GM12878 (cell line): ENCODE measurements around the gene YKT6. TPM values are rescaled to one million over a fixed set of nuclear protein-coding genes. Genes with fewer than 3 reads are reported as not detected.

Source experiments
- ATAC-seq: fragments of 200-7000 bp; cut with Tn5 transposase; 3 replicates; pipeline ENCODE4 v1.9.1; 2020; ENCODE audit warnings: mild to moderate bottlenecking, moderate library complexity
- BruUV-seq: library from RNA; stranded (reverse); fragments of 400-500 nt; replicated peaks from 2 replicates; lab custom pipeline; 2021; lab: Mats Ljungman, UMichigan
- CTCF ChIA-PET: fragments of 300-600 bp; sonication (Branson Sonifier 250); formaldehyde crosslinking; extraction: SDS; loops from one replicate; lab custom pipeline; 2021; ENCODE audit warnings: inconsistent platforms; lab: Yijun Ruan, JAX
- POLR2A ChIA-PET: fragments of 350-600 bp; formaldehyde crosslinking; extraction: SDS; loops from one replicate; lab custom pipeline; 2021; ENCODE audit warnings: inconsistent platforms; lab: Charles Lee
- RAD21 ChIA-PET: fragments of 300-600 bp; sonication (Branson Sonifier 250); formaldehyde crosslinking; loops from one replicate; lab custom pipeline; 2023; ENCODE audit warnings: antibody characterized with exemption; ENCODE audit not compliant: unreplicated experiment; lab: Charles Lee
- SMC1A ChIA-PET: fragments of 300-600 bp; sonication (Branson Sonifier 250); formaldehyde crosslinking; loops from one replicate; lab custom pipeline; 2023; ENCODE audit not compliant: unreplicated experiment, uncharacterized antibody; lab: Charles Lee
- DNase-seq: peaks from one replicate; pipeline ENCODE4 v3.0.0-alpha.2; 2011; ENCODE audit warnings: low read depth, low spot score
- FAIRE-seq: peaks from 3 replicates; lab custom pipeline; 2011; peaks lifted over from hg19 to GRCh38; lab: Jason Lieb, UNC
- H2AFZ ChIP-seq: 2 replicates; pipeline ENCODE4 v1.6.0; 2011; ENCODE audit warnings: low read depth, low read length, control low read depth; ENCODE audit not compliant: control insufficient read depth
- H3K27ac ChIP-seq: 2 replicates; pipeline ENCODE4 v1.5.1; 2011; ENCODE audit warnings: control low read depth; ENCODE audit not compliant: control insufficient read depth, insufficient read depth
- H3K27me3 ChIP-seq, 2 experiments: replicated peaks in 1 of 2; 2 replicates each; pipeline versions ENCODE4 v1.6.0 to v1.6.1; 2011; ENCODE audit warnings: low read length in 1 of 2; ENCODE audit not compliant: control insufficient read depth in 2 of 2, insufficient read depth in 2 of 2
- H3K36me3 ChIP-seq, 2 experiments: 2 replicates each; pipeline ENCODE4 v1.5.1; 2011; ENCODE audit warnings: low read length in 1 of 2; ENCODE audit not compliant: control insufficient read depth in 2 of 2, insufficient read depth in 2 of 2
- H3K4me1 ChIP-seq: 2 replicates; pipeline ENCODE4 v1.6.1; 2011; ENCODE audit warnings: mild to moderate bottlenecking, low read length, moderate library complexity, mixed read lengths; ENCODE audit not compliant: control insufficient read depth, insufficient read depth
- H3K4me2 ChIP-seq: 2 replicates; pipeline ENCODE4 v1.6.0; 2011; ENCODE audit warnings: control low read depth; ENCODE audit not compliant: control insufficient read depth, insufficient read depth
- H3K4me3 ChIP-seq: fragments of 200-600 bp; sonication (generic); 2 replicates; pipeline ENCODE4 v1.5.1; 2016
- H3K79me2 ChIP-seq: 2 replicates; pipeline ENCODE4 v1.6.0; 2011; ENCODE audit warnings: low read length; ENCODE audit not compliant: control insufficient read depth, insufficient read depth
- H3K9ac ChIP-seq: 2 replicates; pipeline ENCODE4 v1.8.0; 2011; ENCODE audit warnings: low read length, control low read depth, mixed read lengths; ENCODE audit not compliant: control insufficient read depth, insufficient read depth
- H3K9me3 ChIP-seq: replicated peaks from 3 replicates; pipeline ENCODE4 v1.5.1; 2011; ENCODE audit warnings: mild to moderate bottlenecking, low read length; ENCODE audit not compliant: control insufficient read depth, insufficient read depth
- H4K20me1 ChIP-seq: 2 replicates; pipeline ENCODE4 v1.6.0; 2011; ENCODE audit not compliant: control insufficient read depth, insufficient read depth
- REST ChIP-seq: IDR thresholded peaks from 2 replicates; pipeline ENCODE4 v1.6.1; 2012; ENCODE audit warnings: mild to moderate bottlenecking, low read depth, low read length
- WGBS: methylation state at CpG from one replicate; pipeline ENCODE4 v1.1.6; 2016; ENCODE audit warnings: low lambda C conversion rate; ENCODE audit not compliant: insufficient replicate concordance, insufficient coverage; ENCODE audit errors: missing lambda C conversion rate; 5-methylcytosine and 5-hydroxymethylcytosine counted together
- in situ Hi-C: fragments of 300-500 bp; cut with MboI; formaldehyde crosslinking; loops from 9 replicates; pipeline ENCODE4 v1.14.3; 2018; ENCODE audit warnings: mixed read lengths
- intact Hi-C: fragments of 100-400 bp; cut with micrococcal nuclease; formaldehyde crosslinking; loops from one replicate; pipeline ENCODE4 v1.14.2; 2022; ENCODE audit not compliant: unreplicated experiment
- polyA plus RNA-seq, 11 experiments: library from polyadenylated mRNA; depleted of rRNA in 4 of 11; unstranded in 6 of 11; stranded (reverse) in 5 of 11; fragments of >200 nt; fragmentation: Nextera tagmentation in 4 of 11; fragmentation: Illumina TruSeq in 1 of 11; extraction: Ambion mirVana in 4 of 11; extraction: Trizol in 1 of 11; gene quantifications; 1 replicate in 1 of 11; 2 replicates in 10 of 11; pipeline versions ENCODE4 v1.2.1 to v1.2.3, GENCODE V29; 2011 to 2016; ENCODE audit warnings: inconsistent platforms in 2 of 11, missing spikeins in 2 of 11, low read depth in 1 of 11
- total RNA-seq, 4 experiments: library from RNA; depleted of rRNA in 3 of 4; stranded (reverse); fragments of >200 nt in 3 of 4; fragmentation: Illumina TruSeq in 1 of 4; extraction: Trizol in 1 of 4; gene quantifications; 2 replicates each; pipeline versions ENCODE4 v1.2.1 to v1.2.3, GENCODE V29; 2013 to 2021

The YKT6 gene
- total and polyA plus RNA-seq, 10 of the 15 experiments (the other 5 are each of a cell fraction or from before 2014, with no cell fraction given), result 1.7 to 95.2 (median 70.5) TPM

- FAIRE-seq, result no peak
- H3K4me2 ChIP-seq, result no peak overlapping the region
Observed at GRCh38 chr7:44213206-44213876, 12.6 kb downstream of the YKT6 start.

More at GRCh38 chr7:44213206-44213876, 12.6 kb downstream of the YKT6 start:
- Histone ChIP-seq H3K9me3 (no peaks in the 10 kb centered on the region), H3K4me1 (peaks cover 7% of the 10 kb centered on the region), H3K4me3 (no peak overlapping the region), H3K9ac (no peak overlapping the region), H3K27ac (no peak overlapping the region), H3K27me3 (no peaks in the 10 kb centered on the region), H3K36me3 (peaks cover 22 to 24% of the 10 kb centered on the region in 2 experiments), H2AFZ (no peak overlapping the region), H3K79me2 (no peaks in the 10 kb centered on the region), H4K20me1 (no peaks in the 10 kb centered on the region; the same call in 1 of the 2 replicates)
- intact Hi-C loops, result no loop called here
- TSS peak; percentile 26 for BruUV-seq
- TF ChIP-seq REST, result no peak
- CTCF ChIA-PET, result no interaction called here
- SMC1A ChIA-PET, result no interaction called here
- POLR2A ChIA-PET, result no interaction called here
- ATAC-seq (0 out of 3 replicates have a peak, but pooled peaks have one; percentile 9), DNase-seq (no peak)
- RAD21 ChIA-PET, result no interaction called here
- 96% methylated on average over 3 of the region's 3 CpGs for WGBS
- in situ Hi-C loops, result no loop called here
